Suppressor macrophage treated with lipopolysaccharide for 1 hour (primary cell): ENCODE measurements around the gene PIEZO1.
"Not testable (repeated sequence)": the region's sequence is repeated elsewhere in the genome, so short reads cannot be mapped to it uniquely, and the experiment has no call there.

ENCODE experiments used
- DNase-seq, 3 donors: peaks; one replicate each; pipeline ENCODE4 v3.0.0-alpha.2; 2020 to 2022

The PIEZO1 gene

GRCh38 chr16:88804173-88804551, 19.1 kb upstream of the PIEZO1 start:
- DNase-seq: no peak

- DNase-seq: peak; percentile 89 to 98 (median 95)
Observed at GRCh38 chr16:88803264-88803987, 18.4 kb upstream of the PIEZO1 start, which contains the start of gene CDT1. CDT1 (plus strand) TSS chr16:88803789; CDS start chr16:88803832, 43 bp downstream.

GRCh38 chr16:88800277-88800592, 15.2 kb upstream of the PIEZO1 start:
- no peak for DNase-seq

GRCh38 chr16:88799569-88800276, 14.7 kb upstream of the PIEZO1 start:
- peak in 2 of 3 donors; percentile 29 to 38 for DNase-seq

GRCh38 chr16:88798772-88799455, 13.9 kb upstream of the PIEZO1 start:
- no peak for DNase-seq

- DNase-seq: no peak
Observed at GRCh38 chr16:88798073-88798472, 13.1 kb upstream of the PIEZO1 start.

- DNase-seq: no peak
Observed at GRCh38 chr16:88796278-88796677, 11.3 kb upstream of the PIEZO1 start.

GRCh38 chr16:88793251-88793954, 8.4 kb upstream of the PIEZO1 start:
- DNase-seq: no peak

- DNase-seq: peak in 2 of 3 donors; percentile 35 to 55
Observed at GRCh38 chr16:88792668-88793250, 7.7 kb upstream of the PIEZO1 start.

- DNase-seq: peak; percentile 60 to 70 (median 62)
Observed at GRCh38 chr16:88792078-88792550, 7.1 kb upstream of the PIEZO1 start.

- peak; percentile 84 to 92 (median 90) for DNase-seq
Observed at GRCh38 chr16:88790312-88791211, 5.5 kb upstream of the PIEZO1 start.

GRCh38 chr16:88789594-88789993, 4.6 kb upstream of the PIEZO1 start:
- DNase-seq: peak; percentile 56 to 67 (median 67)

- DNase-seq: not testable (repeated sequence)
Observed at GRCh38 chr16:88788749-88789148, 3.7 kb upstream of the PIEZO1 start.

GRCh38 chr16:88787579-88788314, 2.7 kb upstream of the PIEZO1 start:
- DNase-seq: no peak

- DNase-seq: no peak
Observed at GRCh38 chr16:88784856-88785105, 239 bp downstream of the PIEZO1 start.

- DNase-seq: peak; percentile 75 to 86 (median 78)
Observed at GRCh38 chr16:88784074-88784855, 755 bp downstream of the PIEZO1 start.

GRCh38 chr16:88783391-88784073, 1.5 kb downstream of the PIEZO1 start:
- DNase-seq: peak; percentile 70 to 72 (median 71)

- DNase-seq: peak; percentile 90 to 92 (median 91)
Observed at GRCh38 chr16:88782454-88783390, 2.3 kb downstream of the PIEZO1 start.
